GM23248 (cell line): ENCODE measurements around the gene IL21R. TPM values are rescaled to one million over a fixed set of nuclear protein-coding genes. Genes with fewer than 3 reads are reported as not detected.
"Not testable (repeated sequence)": the region's sequence is repeated elsewhere in the genome, so short reads cannot be mapped to it uniquely, and the experiment has no call there.

ENCODE experiments used
- DNase-seq: peaks from one replicate; pipeline ENCODE4 v3.0.0-alpha.2; 2015
- H2AFZ ChIP-seq: fragments of 200-600 bp; sonication (generic); 2 replicates; pipeline ENCODE4 v1.6.1; 2016; ENCODE audit warnings: antibody characterized with exemption
- H3F3A ChIP-seq: fragments of 200-600 bp; sonication (generic); 2 replicates; pipeline ENCODE4 v1.6.1; 2016; ENCODE audit warnings: mild to moderate bottlenecking, antibody characterized with exemption, mixed run types; ENCODE audit not compliant: insufficient read depth
- H3K27ac ChIP-seq: fragments of 200-600 bp; sonication (generic); 2 replicates; pipeline ENCODE4 v1.5.1; 2016; ENCODE audit warnings: mild to moderate bottlenecking
- H3K27me3 ChIP-seq: fragments of 200-600 bp; sonication (generic); replicated peaks from 2 replicates; pipeline ENCODE4 v1.6.1; 2016; ENCODE audit warnings: mild to moderate bottlenecking; ENCODE audit not compliant: insufficient read depth
- H3K36me3 ChIP-seq: fragments of 200-600 bp; sonication (generic); 2 replicates; pipeline ENCODE4 v1.6.1; 2016; ENCODE audit warnings: low read depth, mild to moderate bottlenecking
- H3K4me1 ChIP-seq: fragments of 200-600 bp; sonication (generic); 2 replicates; pipeline ENCODE4 v1.6.1; 2016; ENCODE audit warnings: mild to moderate bottlenecking; ENCODE audit not compliant: insufficient read depth
- H3K4me2 ChIP-seq: fragments of 200-600 bp; sonication (generic); one replicate; pipeline ENCODE4 v1.6.1; 2016; ENCODE audit warnings: mild to moderate bottlenecking; ENCODE audit not compliant: unreplicated experiment
- H3K4me3 ChIP-seq: fragments of 200-600 bp; sonication (generic); 2 replicates; pipeline ENCODE4 v1.5.1; 2016; ENCODE audit warnings: mild to moderate bottlenecking
- H3K79me2 ChIP-seq: fragments of 200-600 bp; sonication (generic); 2 replicates; pipeline ENCODE4 v1.6.1; 2016; ENCODE audit warnings: mild to moderate bottlenecking; ENCODE audit not compliant: insufficient read depth
- H3K9ac ChIP-seq: fragments of 200-600 bp; sonication (generic); 2 replicates; pipeline ENCODE4 v1.6.1; 2016; ENCODE audit warnings: mild to moderate bottlenecking
- H3K9me2 ChIP-seq: fragments of 200-600 bp; sonication (generic); 2 replicates; pipeline ENCODE4 v1.6.1; 2016; ENCODE audit warnings: mixed run types, mild to moderate bottlenecking, moderate library complexity; ENCODE audit not compliant: insufficient read depth
- H3K9me3 ChIP-seq: fragments of 200-600 bp; sonication (generic); one replicate; pipeline ENCODE4 v1.6.1; 2017; ENCODE audit warnings: low read depth
- H4K20me1 ChIP-seq: fragments of 200-600 bp; sonication (generic); 2 replicates; pipeline ENCODE4 v1.6.0; 2016; ENCODE audit not compliant: insufficient read depth
- EZH2 ChIP-seq: fragments of 200-600 bp; sonication (generic); IDR thresholded peaks from 2 replicates; pipeline ENCODE4 v1.6.1; 2018; ENCODE audit warnings: antibody characterized with exemption, mild to moderate bottlenecking; ENCODE audit not compliant: insufficient read depth, poor library complexity, severe bottlenecking
- EZH2phosphoT487 ChIP-seq: fragments of 200-600 bp; sonication (generic); IDR thresholded peaks from 2 replicates; pipeline ENCODE4 v1.6.1; 2018; ENCODE audit warnings: antibody characterized with exemption, moderate library complexity, mild to moderate bottlenecking, low read depth; ENCODE audit not compliant: insufficient read depth
- WGBS, 2 experiments: methylation state at CpG; one replicate each; pipeline ENCODE4 v1.1.6; 2015 to 2017; ENCODE audit warnings: low lambda C conversion rate in 2 of 2, low coverage in 1 of 2; ENCODE audit errors: missing lambda C conversion rate in 2 of 2; 5-methylcytosine and 5-hydroxymethylcytosine counted together
- in situ Hi-C: fragments of 300-500 bp; cut with MboI; formaldehyde crosslinking; loops from 2 replicates; pipeline ENCODE4 v1.15.0; 2020
- polyA plus RNA-seq: library from polyadenylated mRNA; unstranded; fragments of >200 nt; fragmentation: Nextera tagmentation; extraction: Ambion mirVana; gene quantifications from 2 replicates; pipeline ENCODE4 v1.2.1, GENCODE V29; 2016
- total RNA-seq: library from RNA; depleted of rRNA; stranded (reverse); fragments of >200 nt; shearing (Covaris generic); gene quantifications from 2 replicates; pipeline ENCODE4 v1.2.3, GENCODE V29; 2014

Gene IL21R
- total and polyA plus RNA-seq, 2 experiments from 2014 or later, result 1.2 to 1.5 TPM

DNA sequence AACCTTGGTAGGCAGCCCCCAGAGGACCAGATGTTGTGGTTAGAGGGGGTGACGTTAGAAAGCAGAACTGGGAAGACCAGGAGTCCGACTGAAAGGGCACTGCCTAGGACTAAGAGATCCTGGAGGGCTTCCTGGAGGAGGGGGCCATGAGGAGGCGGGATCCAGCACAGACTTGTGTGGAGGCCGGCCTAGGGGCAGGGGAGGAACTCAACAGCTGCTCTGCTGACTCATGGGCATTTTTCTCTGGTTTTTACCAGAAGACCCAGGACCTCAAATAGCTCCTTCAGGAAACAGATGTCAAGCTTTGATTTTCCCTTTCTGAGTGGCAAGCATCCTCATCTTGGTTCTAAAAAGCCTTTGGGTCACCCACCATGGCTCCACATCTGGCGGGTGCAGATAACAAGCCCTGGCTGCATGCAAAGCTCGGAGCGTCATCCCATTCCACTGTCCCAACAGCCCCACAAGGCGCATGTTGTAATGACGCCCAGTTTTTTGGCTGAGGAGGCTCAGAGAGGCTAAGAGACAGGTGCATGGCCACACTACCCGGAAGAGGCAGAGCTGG, 29.0 kb downstream of the IL21R start:
- TF ChIP-seq EZH2, result no peak
- TF ChIP-seq EZH2phosphoT487, result no peak
- in situ Hi-C loops, result loop anchor here (25.0 kb wide), 1 partner anchor 1594 kb away; no protein-coding TSS in a partner anchor
- Histone ChIP-seq H4K20me1 (no peaks in the 10 kb centered on the region), H3K36me3 (no peaks in the 10 kb centered on the region), H3K4me2 (no peak overlapping the region), H3K79me2 (no peaks in the 10 kb centered on the region), H3K9ac (no peak overlapping the region), H3K9me2 (no peaks in the 10 kb centered on the region), H3K27me3 (no peaks in the 10 kb centered on the region), H3K9me3 (no peaks in the 10 kb centered on the region), H2AFZ (no peak overlapping the region), H3K27ac (no peak overlapping the region), H3K4me1 (peaks cover 16% of the 10 kb centered on the region), H3F3A (peaks cover 32% of the 10 kb centered on the region), H3K4me3 (no peak overlapping the region)
- WGBS, 2 experiments, result 82 to 84% methylated on average over 10 of the region's 10 CpGs
- peak; percentile 22 for DNase-seq

DNA sequence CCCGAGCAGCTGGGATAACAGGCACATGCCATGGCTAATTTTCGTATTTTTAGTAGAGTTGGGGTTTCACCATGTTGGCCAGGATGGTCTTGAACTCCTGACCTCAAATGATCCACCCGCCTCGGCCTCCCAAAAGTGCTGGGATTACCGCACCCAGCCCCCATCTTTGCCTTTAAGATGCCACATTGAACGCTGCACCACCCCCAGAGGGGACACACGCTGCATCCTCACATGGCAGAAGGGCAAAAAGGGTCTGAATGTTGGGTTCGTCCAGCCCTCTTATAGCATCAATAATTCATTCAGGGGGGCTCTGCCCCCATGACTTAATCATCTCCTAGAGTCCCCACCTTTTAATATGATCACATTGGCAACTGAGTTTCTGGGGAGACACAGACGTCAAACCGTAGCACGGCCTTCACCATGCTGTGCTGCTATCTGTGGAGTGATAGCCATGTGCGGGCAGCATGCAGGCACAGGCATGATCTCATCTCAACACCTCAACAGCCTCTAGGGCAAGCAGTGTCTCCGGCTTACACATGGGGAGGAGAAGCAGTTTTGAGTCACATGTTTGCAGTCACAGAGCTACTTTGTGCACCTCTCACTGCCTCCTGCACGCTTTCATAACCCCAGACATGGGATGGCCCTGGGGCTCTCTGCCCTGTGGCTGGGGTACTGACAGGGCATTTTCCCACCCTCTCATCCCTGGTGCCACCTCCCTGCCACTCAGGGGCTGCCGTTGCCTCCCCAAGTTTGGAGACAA, 30.0 kb downstream of the IL21R start:
- peak overlapping the region; percentile 72 for H2AFZ ChIP-seq
- peak overlapping the region; percentile 77 for H3K27ac ChIP-seq
- no peaks in the 10 kb centered on the region for H3K36me3 ChIP-seq
- peak overlapping the region; percentile 48 for H3K4me2 ChIP-seq
- no peaks in the 10 kb centered on the region for H4K20me1 ChIP-seq
- TF ChIP-seq EZH2phosphoT487 (no peak), EZH2 (no peak)
- H3K79me2 ChIP-seq, result no peaks in the 10 kb centered on the region
- H3K9me3 ChIP-seq, result no peaks in the 10 kb centered on the region
- H3K27me3 ChIP-seq, result no peaks in the 10 kb centered on the region
- peaks cover 16% of the 10 kb centered on the region for H3K4me1 ChIP-seq
- H3K9ac ChIP-seq, result peak overlapping the region; percentile 67
- in situ Hi-C loops, result loop anchor here (25.0 kb wide), 1 partner anchor 1595 kb away; no protein-coding TSS in a partner anchor
- WGBS, 2 experiments, result 61% methylated on average over 15 of the region's 15 CpGs
- H3K4me3 ChIP-seq, result no peak overlapping the region
- DNase-seq, result peak; percentile 77
- H3K9me2 ChIP-seq, result no peaks in the 10 kb centered on the region
- H3F3A ChIP-seq, result peaks cover 25% of the 10 kb centered on the region

DNA sequence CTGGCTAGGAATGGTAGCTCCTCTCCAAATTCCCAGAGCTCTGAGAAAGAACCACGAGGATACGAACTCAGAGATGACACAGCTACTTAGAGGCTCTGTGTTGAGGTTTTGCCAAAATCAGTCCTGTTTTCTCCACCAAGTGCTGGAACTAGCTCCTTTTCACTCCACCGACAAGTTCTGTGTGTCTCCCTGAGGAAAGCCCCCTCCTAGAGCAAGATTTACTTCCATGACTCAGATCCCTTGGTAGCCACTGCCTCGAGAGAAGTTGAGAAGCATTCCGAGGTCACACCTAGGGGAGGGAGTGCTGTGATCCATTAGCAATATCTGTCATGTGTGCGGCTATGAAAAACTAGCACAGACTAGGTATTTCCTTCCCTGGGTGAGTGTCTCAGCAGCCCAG, 30.6 kb downstream of the IL21R start:
- Histone ChIP-seq H3K4me3 (no peak overlapping the region), H3K36me3 (no peaks in the 10 kb centered on the region), H3K79me2 (no peaks in the 10 kb centered on the region), H3K9me2 (no peaks in the 10 kb centered on the region), H4K20me1 (no peaks in the 10 kb centered on the region), H3K9ac (peak overlapping the region; percentile 67), H3K27ac (peak overlapping the region; percentile 77), H3K27me3 (no peaks in the 10 kb centered on the region), H3K9me3 (no peaks in the 10 kb centered on the region), H3K4me1 (peaks cover 16% of the 10 kb centered on the region), H2AFZ (peak overlapping the region; percentile 72), H3K4me2 (peak overlapping the region; percentile 48), H3F3A (peaks cover 25% of the 10 kb centered on the region)
- 2 to 3% methylated on average over 6 of the region's 6 CpGs for WGBS, 2 experiments
- TF ChIP-seq EZH2phosphoT487 (no peak), EZH2 (no peak)
- DNase-seq, result peak; percentile 89
- in situ Hi-C loops, result loop anchor here (25.0 kb wide), 1 partner anchor 1595 kb away; no protein-coding TSS in a partner anchor

DNA sequence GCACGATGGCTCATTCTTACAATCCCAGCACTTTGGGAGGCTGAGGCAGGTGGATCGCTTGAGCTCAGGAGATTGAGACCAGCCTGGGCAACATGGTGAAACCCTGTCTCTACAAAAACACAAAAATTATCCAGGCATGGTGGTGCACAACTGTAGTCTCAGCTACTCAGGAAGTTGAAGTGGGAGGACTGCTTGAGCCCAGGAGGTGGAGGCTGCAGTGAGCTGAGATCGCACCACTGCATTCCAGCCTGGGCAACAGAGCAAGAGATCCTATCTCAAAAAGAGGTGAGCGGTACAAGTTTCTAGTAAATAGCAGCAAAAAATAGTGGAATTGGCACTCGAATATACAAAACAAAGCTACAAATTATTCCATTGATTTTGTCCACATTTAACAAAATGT, 31.2 kb downstream of the IL21R start:
- DNase-seq, H3K79me2 ChIP-seq, H3K9me3 ChIP-seq, H2AFZ ChIP-seq, H3K9me2 ChIP-seq, H4K20me1 ChIP-seq, H3K4me3 ChIP-seq, H3K36me3 ChIP-seq, H3K27me3 ChIP-seq: not testable (repeated sequence)
- Histone ChIP-seq H3K27ac (peak overlapping the region; percentile 77), H3K9ac (peak overlapping the region; percentile 67), H3K4me2 (peak overlapping the region; percentile 48), H3K4me1 (peaks cover 16% of the 10 kb centered on the region), H3F3A (peaks cover 25% of the 10 kb centered on the region)
- in situ Hi-C loops, result loop anchor here (25.0 kb wide), 1 partner anchor 1596 kb away; no protein-coding TSS in a partner anchor
- WGBS, 2 experiments, result 87 to 88% methylated on average over 5 of the region's 5 CpGs
